ENCODE data around the gene SLC16A12.

SLC16A12 gene

GRCh38 chr10:89389254-89389653, 146.1 kb downstream of the SLC16A12 start:
- DNase-seq = no peak

GRCh38 chr10:89388806-89389205, 146.6 kb downstream of the SLC16A12 start:
- no peak for DNase-seq

- no peak for DNase-seq
Observed at GRCh38 chr10:89384474-89385340, 150.7 kb downstream of the SLC16A12 start.

- no peak for DNase-seq
Observed at GRCh38 chr10:89382757-89383156, 152.6 kb downstream of the SLC16A12 start.
